SH-SY5Y (cell line): ENCODE data around the gene CUBN.

Experiments
- GATA2 ChIP-seq: IDR thresholded peaks from 2 replicates; pipeline ENCODE4 v1.6.1; 2011; ENCODE audit warnings: mild to moderate bottlenecking, low read depth, low read length
- GATA3 ChIP-seq: IDR thresholded peaks from 2 replicates; pipeline ENCODE4 v1.6.1; 2011; ENCODE audit warnings: low read depth, mild to moderate bottlenecking, low read length, moderate library complexity

- TF ChIP-seq GATA3 (no peak), GATA2 (no peak)
These were observed 139.8 kb downstream of the CUBN start for GRCh38 chr10:16989826-16990293.
